ENCODE data around the gene TMEM45A. TPM values are rescaled to one million over a fixed set of nuclear protein-coding genes. Genes with fewer than 3 reads are reported as not detected.

TMEM45A gene
- total and polyA plus RNA-seq, 7 donors = 1.4 to 23.9 (median 12.2) TPM

DNA sequence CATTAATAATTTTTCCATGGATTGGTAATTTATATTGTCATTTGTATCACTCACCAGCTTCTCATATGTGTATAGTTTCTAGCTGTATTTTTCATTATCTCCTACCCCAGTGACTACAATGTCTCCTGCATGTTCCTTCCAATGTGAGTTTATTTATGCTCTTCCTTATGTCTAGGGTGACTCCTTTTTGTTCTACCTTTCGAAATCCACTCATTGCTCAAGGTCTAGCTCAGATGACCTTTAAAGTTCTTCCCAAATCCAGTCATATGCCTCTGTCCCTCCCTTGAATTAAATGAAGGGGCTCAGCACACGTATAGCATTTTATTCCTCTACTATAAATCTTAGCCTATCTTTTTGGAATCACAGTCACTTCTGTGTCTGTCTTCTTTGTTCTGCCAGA is 53.0 kb downstream of the TMEM45A start:
- WGBS, 2 donors = 79 to 84% methylated on average over 2 of the region's 2 CpGs
- Histone ChIP-seq H3K27me3 (no peaks in the 10 kb centered on the region), H3K4me3 (no peak overlapping the region), H3K36me3 (no peaks in the 10 kb centered on the region), H3K9me3 (no peaks in the 10 kb centered on the region), H3K4me1 (no peaks in the 10 kb centered on the region), H3K27ac (no peak overlapping the region)
- intact Hi-C loops (cut with DNase I) = no loop called here
- no peak for TF ChIP-seq POLR2AphosphoS5 (IDR thresholded peaks at IDR 0.05)
- TF ChIP-seq POLR2A (IDR thresholded peaks at IDR 0.05) = no peak
- no peak for TF ChIP-seq CTCF (IDR thresholded peaks at IDR 0.05)
- no peak for TF ChIP-seq EP300 (IDR thresholded peaks at IDR 0.05)
- DNase-seq = no peak

GRCh38 chr3:100546020-100546744 is 53.8 kb downstream of the TMEM45A start:
- TF ChIP-seq CTCF (IDR thresholded peaks at IDR 0.05) = no peak
- no peak for TF ChIP-seq POLR2AphosphoS5 (IDR thresholded peaks at IDR 0.05)
- TF ChIP-seq POLR2A (IDR thresholded peaks at IDR 0.05) = no peak
- TF ChIP-seq EP300 (IDR thresholded peaks at IDR 0.05) = no peak
- no peak overlapping the region for H3K4me3 ChIP-seq
- no peaks in the 10 kb centered on the region for H3K27me3 ChIP-seq
- no peaks in the 10 kb centered on the region for H3K9me3 ChIP-seq
- DNase-seq = no peak
- H3K27ac ChIP-seq = no peak overlapping the region
- WGBS, 2 donors = 79 to 82% methylated on average over 3 of the region's 3 CpGs
- H3K4me1 ChIP-seq = no peaks in the 10 kb centered on the region
- no peaks in the 10 kb centered on the region for H3K36me3 ChIP-seq
- intact Hi-C loops (cut with DNase I) = no loop called here

DNA sequence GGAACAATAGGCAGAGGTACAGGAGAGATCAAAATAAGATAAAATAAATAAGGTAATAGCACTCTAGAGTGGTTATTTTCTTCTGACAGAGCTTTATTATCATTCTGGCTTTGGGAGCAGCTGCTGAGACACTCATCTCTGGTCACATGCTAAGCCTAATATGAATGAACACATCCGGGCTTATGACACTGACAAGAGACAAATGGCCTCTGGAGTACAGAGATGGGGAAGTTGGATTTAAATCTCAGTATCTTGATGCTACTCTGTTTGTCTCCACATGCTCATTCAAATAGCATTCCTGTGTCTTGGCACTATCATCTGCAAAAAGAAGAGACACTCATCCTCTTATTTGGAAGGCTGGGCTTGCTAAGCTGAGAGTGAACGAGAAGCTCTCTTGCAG is 55.6 kb downstream of the TMEM45A start:
- TF ChIP-seq EP300 (IDR thresholded peaks at IDR 0.05) (no peak), POLR2AphosphoS5 (IDR thresholded peaks at IDR 0.05) (no peak), POLR2A (IDR thresholded peaks at IDR 0.05) (no peak), CTCF (IDR thresholded peaks at IDR 0.05) (no peak)
- H3K27ac ChIP-seq = no peak overlapping the region
- no peaks in the 10 kb centered on the region for H3K4me1 ChIP-seq
- intact Hi-C loops (cut with DNase I) = no loop called here
- no peaks in the 10 kb centered on the region for H3K36me3 ChIP-seq
- H3K27me3 ChIP-seq = no peaks in the 10 kb centered on the region
- no peak for DNase-seq
- 57 to 65% methylated on average over 2 of the region's 2 CpGs for WGBS, 2 donors
- no peaks in the 10 kb centered on the region for H3K9me3 ChIP-seq
- H3K4me3 ChIP-seq = no peak overlapping the region

DNA sequence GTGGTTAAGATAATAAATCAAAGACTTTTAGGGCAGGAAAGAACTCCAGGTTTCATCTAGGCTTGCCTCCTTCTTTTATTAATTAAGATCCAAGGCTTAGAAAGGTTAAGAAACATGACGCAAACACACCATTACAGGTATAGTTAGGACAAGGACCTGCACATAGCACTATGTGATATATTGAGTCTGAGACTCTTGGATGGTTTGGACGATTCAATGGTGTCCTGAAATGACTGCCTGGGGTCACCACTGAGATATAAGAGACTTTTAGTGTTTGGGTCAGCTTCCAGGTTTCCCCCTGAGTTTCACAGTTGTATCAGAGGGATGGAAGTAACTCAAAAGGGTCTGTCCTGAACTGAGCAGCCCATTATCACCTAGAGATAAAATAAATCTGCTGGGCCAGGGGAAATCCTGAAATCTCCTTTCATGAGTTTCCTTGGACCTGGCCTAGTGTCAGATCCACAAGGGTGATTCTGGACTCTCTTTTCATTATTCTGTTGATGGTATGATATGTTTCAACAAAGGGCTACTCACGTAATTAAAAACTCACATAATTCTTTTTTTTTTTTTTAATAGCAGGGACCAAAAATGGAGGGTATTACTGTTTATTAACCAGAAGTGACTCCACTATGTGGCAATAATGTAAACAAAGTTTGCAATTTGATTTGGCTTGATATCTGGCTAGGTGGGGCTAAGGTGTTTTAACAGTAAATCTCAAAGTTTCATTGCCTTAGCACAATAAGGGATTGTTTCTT is 61.4 kb downstream of the TMEM45A start:
- TF ChIP-seq EP300 (IDR thresholded peaks at IDR 0.05) (no peak), POLR2A (IDR thresholded peaks at IDR 0.05) (no peak)
- Histone ChIP-seq H3K4me1 (no peaks in the 10 kb centered on the region), H3K36me3 (no peaks in the 10 kb centered on the region), H3K4me3 (no peak overlapping the region), H3K9me3 (no peaks in the 10 kb centered on the region), H3K27ac (no peak overlapping the region), H3K27me3 (no peaks in the 10 kb centered on the region)
- intact Hi-C loops (cut with DNase I) = no loop called here
- WGBS, 2 donors = 73 to 84% methylated on average over 3 of the region's 3 CpGs
- no peak for DNase-seq

GRCh38 chr3:100554373-100554676 is 61.9 kb downstream of the TMEM45A start:
- intact Hi-C loops (cut with DNase I) = no loop called here
- TF ChIP-seq POLR2A (IDR thresholded peaks at IDR 0.05) = no peak
- TF ChIP-seq EP300 (IDR thresholded peaks at IDR 0.05) = no peak
- TF ChIP-seq POLR2AphosphoS5 (IDR thresholded peaks at IDR 0.05) = no peak
- TF ChIP-seq CTCF (IDR thresholded peaks at IDR 0.05) = no peak
- Histone ChIP-seq H3K4me1 (no peaks in the 10 kb centered on the region), H3K36me3 (no peaks in the 10 kb centered on the region), H3K27ac (no peak overlapping the region), H3K4me3 (no peak overlapping the region), H3K9me3 (no peaks in the 10 kb centered on the region), H3K27me3 (no peaks in the 10 kb centered on the region)
- DNase-seq = no peak
